Activated CD8-positive, alpha-beta T cell treated with anti-CD3 and anti-CD28 coated beads for 36 hours (primary cell): ENCODE results near the gene QSOX1. TPM values are rescaled to one million over a fixed set of nuclear protein-coding genes. Genes with fewer than 3 reads are reported as not detected.

Experiments used
- ATAC-seq: fragments of 200-7000 bp; cut with Tn5 transposase; one replicate; pipeline ENCODE4 v1.10.0; 2021; ENCODE audit warnings: mild to moderate bottlenecking, moderate library complexity
- CTCF ChIA-PET: fragments of 350-600 bp; sonication (Branson Sonifier 250); formaldehyde crosslinking; loops from one replicate; lab custom pipeline; 2021; ENCODE audit warnings: antibody characterized with exemption; lab: Charles Lee
- POLR2A ChIA-PET: fragments of 350-600 bp; sonication (Branson Sonifier 250); formaldehyde crosslinking; loops from one replicate; lab custom pipeline; 2021; ENCODE audit warnings: antibody characterized with exemption; lab: Charles Lee
- DNase-seq: peaks from one replicate; pipeline ENCODE4 v3.0.0-alpha.2; 2020
- H3K27ac Mint-ChIP-seq: one replicate; pipeline ENCODE4 v1.8.0; 2021; ENCODE audit warnings: mild to moderate bottlenecking, mixed read lengths
- H3K27me3 Mint-ChIP-seq: one replicate; pipeline ENCODE4 v1.8.0; 2021; ENCODE audit warnings: mixed read lengths
- H3K36me3 Mint-ChIP-seq: one replicate; pipeline ENCODE4 v1.8.0; 2021; ENCODE audit warnings: low read depth, mixed read lengths
- H3K4me1 Mint-ChIP-seq: one replicate; pipeline ENCODE4 v1.8.0; 2021; ENCODE audit warnings: low read depth, mixed read lengths
- H3K4me3 Mint-ChIP-seq: one replicate; pipeline ENCODE4 v1.8.0; 2021; ENCODE audit warnings: mild to moderate bottlenecking, moderate library complexity, mixed read lengths
- H3K9me3 Mint-ChIP-seq: one replicate; pipeline ENCODE4 v1.8.0; 2021; ENCODE audit warnings: mixed read lengths
- intact Hi-C: fragments of 100-400 bp; cut with micrococcal nuclease; formaldehyde crosslinking; loops from one replicate; pipeline ENCODE4 v1.10.0; 2022
- total RNA-seq, 2 experiments: library from RNA; stranded (reverse); gene quantifications; one replicate each; pipeline ENCODE4 v1.2.3, GENCODE V29; 2021
- TF ChIP-seq, protein P1 (sequence below): fragments of 200-600 bp; IDR thresholded peaks from one replicate; pipeline ENCODE4 v1.8.0; 2022; ENCODE audit warnings: antibody characterized with exemption, mild to moderate bottlenecking

Gene QSOX1
- total RNA-seq, 2 experiments from 2014 or later = 32.2 to 33.9 TPM

DNA sequence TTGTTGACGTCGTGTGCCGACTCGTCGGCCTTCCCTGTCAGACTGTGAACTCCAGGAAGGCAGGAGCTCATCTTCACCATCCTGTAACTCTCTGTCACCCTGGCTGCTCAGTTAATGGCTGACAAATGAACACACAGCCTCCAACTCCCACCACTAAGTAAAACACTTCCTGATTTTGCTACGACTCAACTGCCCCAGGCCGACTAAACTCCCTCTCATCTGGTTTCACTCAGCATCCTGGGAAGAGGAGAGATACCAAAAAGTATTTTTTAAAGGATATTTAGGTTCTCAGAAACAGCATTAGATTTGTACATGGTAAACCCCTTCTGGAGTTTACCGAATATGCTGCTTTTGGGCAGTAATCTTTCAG is 57.2 kb downstream of the QSOX1 start:
- TF ChIP-seq, protein P1, sequence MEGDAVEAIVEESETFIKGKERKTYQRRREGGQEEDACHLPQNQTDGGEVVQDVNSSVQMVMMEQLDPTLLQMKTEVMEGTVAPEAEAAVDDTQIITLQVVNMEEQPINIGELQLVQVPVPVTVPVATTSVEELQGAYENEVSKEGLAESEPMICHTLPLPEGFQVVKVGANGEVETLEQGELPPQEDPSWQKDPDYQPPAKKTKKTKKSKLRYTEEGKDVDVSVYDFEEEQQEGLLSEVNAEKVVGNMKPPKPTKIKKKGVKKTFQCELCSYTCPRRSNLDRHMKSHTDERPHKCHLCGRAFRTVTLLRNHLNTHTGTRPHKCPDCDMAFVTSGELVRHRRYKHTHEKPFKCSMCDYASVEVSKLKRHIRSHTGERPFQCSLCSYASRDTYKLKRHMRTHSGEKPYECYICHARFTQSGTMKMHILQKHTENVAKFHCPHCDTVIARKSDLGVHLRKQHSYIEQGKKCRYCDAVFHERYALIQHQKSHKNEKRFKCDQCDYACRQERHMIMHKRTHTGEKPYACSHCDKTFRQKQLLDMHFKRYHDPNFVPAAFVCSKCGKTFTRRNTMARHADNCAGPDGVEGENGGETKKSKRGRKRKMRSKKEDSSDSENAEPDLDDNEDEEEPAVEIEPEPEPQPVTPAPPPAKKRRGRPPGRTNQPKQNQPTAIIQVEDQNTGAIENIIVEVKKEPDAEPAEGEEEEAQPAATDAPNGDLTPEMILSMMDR = no peak
- no peaks in the 10 kb centered on the region for H3K9me3 Mint-ChIP-seq
- DNase-seq (no peak), ATAC-seq (no peak)
- intact Hi-C loops = no loop called here
- no peaks in the 10 kb centered on the region for H3K36me3 Mint-ChIP-seq
- H3K4me1 Mint-ChIP-seq = peaks cover 11% of the 10 kb centered on the region
- CTCF ChIA-PET = no interaction called here
- peaks cover 7% of the 10 kb centered on the region for H3K27me3 Mint-ChIP-seq
- H3K27ac Mint-ChIP-seq = no peak overlapping the region
- POLR2A ChIA-PET = no interaction called here
- no peak overlapping the region for H3K4me3 Mint-ChIP-seq

DNA sequence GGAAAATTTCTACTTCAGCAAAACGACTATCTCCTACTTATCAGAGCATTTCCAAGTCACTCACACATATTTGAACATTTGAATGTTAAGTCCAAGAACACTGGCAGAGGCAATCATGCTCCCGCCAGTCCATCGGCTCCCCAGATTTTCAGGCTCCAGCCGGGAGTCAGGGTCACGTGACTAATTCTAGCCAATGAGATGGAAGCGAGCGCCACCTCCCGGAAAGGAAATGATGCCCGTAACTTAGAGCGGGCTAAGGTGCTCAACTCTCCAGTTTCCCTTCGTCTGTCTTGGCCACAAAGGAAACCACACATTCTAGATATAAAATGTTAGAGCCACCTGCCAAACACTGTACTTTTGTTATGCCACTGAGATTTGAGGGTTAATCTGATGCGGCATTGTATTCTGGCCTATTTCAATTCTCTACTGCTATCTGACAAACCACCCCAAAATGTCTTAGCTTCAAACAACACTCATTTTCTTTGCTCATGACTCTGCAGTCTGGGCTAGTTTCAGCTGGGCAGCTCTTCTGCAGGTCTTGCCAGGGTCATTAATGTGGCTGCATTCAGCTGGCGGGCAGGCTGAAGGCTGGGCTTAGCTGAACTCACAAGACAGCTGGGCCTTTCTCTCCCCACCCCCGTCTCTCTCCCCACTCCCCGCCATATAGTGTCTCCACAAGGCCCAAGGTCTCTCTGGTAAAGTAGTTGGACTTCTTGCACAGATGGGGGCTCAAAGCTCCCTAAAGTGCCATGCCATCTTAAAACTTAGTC is 58.9 kb downstream of the QSOX1 start:
- intact Hi-C loops = no loop called here
- peak; percentile 72 for DNase-seq
- ChIA-PET POLR2A (interaction anchor here (0.9 to 1.3 kb wide), 3 partner anchors 13 to 632 kb away, joined by 3 to 5 read pairs (median 4); no protein-coding TSS in a partner anchor), CTCF (interaction anchor here (0.7 to 1.8 kb wide), 12 partner anchors 9 to 507 kb away, joined by 3 to 7 read pairs (median 3); no protein-coding TSS in a partner anchor)
- Mint-ChIP-seq H3K4me1 (peaks cover 11% of the 10 kb centered on the region), H3K36me3 (no peaks in the 10 kb centered on the region), H3K4me3 (peak overlapping the region; percentile 44), H3K27me3 (peaks cover 7% of the 10 kb centered on the region), H3K9me3 (no peaks in the 10 kb centered on the region), H3K27ac (no peak overlapping the region)
- peak; percentile 78 for ATAC-seq
- TF ChIP-seq, protein P1 = peak; percentile 40

DNA sequence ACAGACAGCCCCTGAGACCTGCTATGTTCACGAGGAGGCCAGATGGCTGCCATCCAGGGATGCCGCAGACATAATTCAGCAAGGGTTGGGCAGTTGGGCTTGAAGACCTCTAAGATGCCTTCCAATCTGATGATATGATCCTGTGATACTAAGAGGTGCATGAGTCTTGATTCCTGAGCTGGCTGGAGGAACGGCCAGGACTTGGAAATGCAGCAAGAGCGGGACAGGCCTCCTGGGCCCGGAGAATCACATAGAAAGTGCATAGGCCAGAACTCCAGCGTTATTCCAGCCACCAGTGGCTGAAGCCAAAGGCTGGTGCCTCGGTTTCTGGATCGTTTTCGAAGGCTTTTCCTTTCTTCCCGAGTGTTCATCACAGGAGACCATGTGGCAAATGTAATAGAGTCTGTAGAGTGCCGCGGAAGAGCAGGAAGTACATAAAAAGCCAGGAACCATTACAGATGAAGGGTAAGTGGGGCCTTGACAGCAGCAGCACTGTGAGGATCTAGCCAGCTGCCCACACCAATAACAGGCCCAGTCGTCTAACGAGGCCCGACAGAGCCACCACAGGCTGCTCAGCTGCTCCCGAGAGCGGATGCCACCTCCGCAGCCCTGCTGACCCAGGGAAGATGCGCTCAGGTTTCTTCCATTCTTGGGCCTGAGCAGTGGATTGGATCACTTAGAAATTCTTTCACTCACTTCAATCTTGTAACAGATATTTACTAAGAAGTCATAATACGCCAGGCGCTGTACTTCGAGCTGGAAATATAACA is 61.4 kb downstream of the QSOX1 start:
- Mint-ChIP-seq H3K9me3 (no peaks in the 10 kb centered on the region), H3K27me3 (peaks cover 4% of the 10 kb centered on the region), H3K36me3 (no peaks in the 10 kb centered on the region), H3K4me3 (no peak overlapping the region), H3K27ac (no peak overlapping the region), H3K4me1 (peaks cover 11% of the 10 kb centered on the region)
- DNase-seq (no peak), ATAC-seq (no peak)
- POLR2A ChIA-PET = no interaction called here
- intact Hi-C loops = no loop called here
- TF ChIP-seq, protein P1 = no peak
- CTCF ChIA-PET = interaction anchor here (1.6 to 2.2 kb wide), 2 partner anchors 16 to 37 kb away, joined by 4 to 6 read pairs; no protein-coding TSS in a partner anchor

DNA sequence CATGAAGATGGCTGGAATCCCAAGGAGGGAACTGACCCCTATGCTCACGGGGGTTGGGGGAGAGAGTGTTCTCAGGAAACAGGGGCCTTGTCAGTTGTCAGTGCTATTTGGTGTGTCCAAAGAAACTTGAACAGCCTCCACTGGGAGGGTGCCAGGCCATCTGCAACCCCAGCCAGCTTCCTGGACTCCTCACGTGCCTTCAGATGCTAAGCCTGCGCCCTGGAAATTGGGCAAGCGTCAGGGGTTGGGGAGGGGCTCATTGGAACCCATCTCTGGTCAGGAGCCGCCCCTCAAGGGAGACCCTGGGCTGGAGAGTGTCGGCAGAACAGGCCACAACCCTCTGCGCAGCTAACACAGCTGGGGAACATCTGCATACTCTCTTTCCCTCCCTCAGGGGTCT is 62.3 kb downstream of the QSOX1 start:
- intact Hi-C loops = no loop called here
- H3K9me3 Mint-ChIP-seq = no peaks in the 10 kb centered on the region
- peaks cover 1% of the 10 kb centered on the region for H3K27me3 Mint-ChIP-seq
- ChIA-PET POLR2A (no interaction called here), CTCF (interaction anchor here (0.9 to 2.2 kb wide), 3 partner anchors 15 to 36 kb away, joined by 3 to 5 read pairs (median 4); no protein-coding TSS in a partner anchor)
- H3K36me3 Mint-ChIP-seq = no peaks in the 10 kb centered on the region
- no peak overlapping the region for H3K4me3 Mint-ChIP-seq
- TF ChIP-seq, protein P1 = no peak
- no peak overlapping the region for H3K27ac Mint-ChIP-seq
- H3K4me1 Mint-ChIP-seq = peaks cover 11% of the 10 kb centered on the region
- DNase-seq (no peak), ATAC-seq (no peak)
